Heart left ventricle (tissue), 16 donors: ENCODE results near the gene TRIM28. TPM values are rescaled to one million over a fixed set of nuclear protein-coding genes. Genes with fewer than 3 reads are reported as not detected.

Experiments used
- ATAC-seq, 4 donors: fragments of 200-7000 bp; cut with Tn5 transposase; one replicate each; pipeline ENCODE4 v1.9.1; 2020 to 2022; ENCODE audit warnings: moderate library complexity in 4 of 4, mild to moderate bottlenecking in 3 of 4, moderate number of reproducible peaks in 1 of 4
- DNase-seq, 5 donors: peaks; one replicate each; pipeline ENCODE4 v3.0.0-alpha.2; 2020
- H3K27ac ChIP-seq, 12 donors: fragments of 200-600 bp; sonication (generic) in 4 of 12; one replicate each; pipeline versions ENCODE4 v1.5.0 to v1.8.0; 2016 to 2022; ENCODE audit warnings: mild to moderate bottlenecking in 2 of 12
- H3K27me3 ChIP-seq, 9 donors: fragments of 200-600 bp; sonication (generic) in 2 of 9; one replicate each; pipeline versions ENCODE4 v1.5.1 to v1.8.0; 2016 to 2022; ENCODE audit warnings: mild to moderate bottlenecking in 3 of 9
- H3K36me3 ChIP-seq, 9 donors: fragments of 200-600 bp; sonication (generic) in 2 of 9; one replicate each; pipeline versions ENCODE4 v1.5.0 to v1.8.0; 2018 to 2022; ENCODE audit warnings: mild to moderate bottlenecking in 2 of 9
- H3K4me1 ChIP-seq, 12 donors: fragments of 200-600 bp; sonication (generic) in 4 of 12; one replicate each; pipeline versions ENCODE4 v1.5.0 to v1.8.0; 2016 to 2022; ENCODE audit warnings: mild to moderate bottlenecking in 3 of 12
- H3K4me3 ChIP-seq, 12 donors: fragments of 200-600 bp; sonication (generic) in 4 of 12; one replicate each; pipeline versions ENCODE4 v1.5.0 to v1.8.0; 2017 to 2022; ENCODE audit warnings: mild to moderate bottlenecking in 9 of 12, moderate library complexity in 4 of 12
- H3K9me3 ChIP-seq, 12 donors: fragments of 200-600 bp; sonication (generic) in 4 of 12; one replicate each; pipeline versions ENCODE4 v1.5.0 to v1.8.0; 2016 to 2022; ENCODE audit warnings: mild to moderate bottlenecking in 1 of 12
- CTCF ChIP-seq, 12 donors: fragments of 200-600 bp; sonication (generic) in 4 of 12; IDR thresholded peaks; one replicate each; pipeline versions ENCODE4 v1.5.0 to v1.8.0; 2018 to 2022; ENCODE audit warnings: antibody characterized with exemption in 12 of 12, mild to moderate bottlenecking in 5 of 12
- POLR2A ChIP-seq, 2 donors: fragments of 450-650 bp; IDR thresholded peaks; one replicate each; pipeline ENCODE4 v1.6.1; 2017; ENCODE audit warnings: antibody characterized with exemption in 2 of 2, mild to moderate bottlenecking in 2 of 2, moderate library complexity in 2 of 2
- WGBS, 4 donors: extraction: QIAGEN DNeasy Blood & Tissue Kit in 2 of 4; methylation state at CpG; one replicate each; pipeline versions ENCODE4 v1.1.5 to v1.1.7; 2013 to 2018; 5-methylcytosine and 5-hydroxymethylcytosine counted together
- intact Hi-C, 10 donors: fragments of 100-400 bp; cut with DNase I; formaldehyde crosslinking; loops; one replicate each; pipeline versions ENCODE4 v1.11.1 to v1.14.2; 2022
- polyA plus RNA-seq, 2 donors: library from polyadenylated mRNA; stranded (reverse); fragments of 200-250 nt; gene quantifications; one replicate each; pipeline ENCODE4 v1.2.3, GENCODE V29; 2013
- total RNA-seq, 9 donors: library from RNA; depleted of rRNA in 2 of 9; stranded (reverse); fragments of >200 nt in 2 of 9; fragmentation: NEBNext Ultra II Directional in 3 of 9; extraction: Animal tissue kit (Norgen Biotek cat#: 25700) in 3 of 9; gene quantifications; one replicate each; pipeline versions ENCODE4 v1.1.0 to v1.2.4, GENCODE V29; 2016 to 2023
- donor health status: ischemic (EF 13 %, LVEDD 7.1; RV severe dilation, severe dysfunction).
- donor health status: healthy with polysubstance abuse.
- donor health status: DM: no; HTN: yes; CAD: no.
- donor health status: DM: no; HTN: no; CAD: no.
- donor health status: ischemic (EF 25% LVEDD 6.9; RV normal size, moderate dysfunction).
- donor health status: ischemic (EF 25% LVEDD 5.7; RV mildly dilated, moderate dysfunction).
- donor health status: healthy.
- donor health status: DM: yes; HTN: yes; CAD: no.
- donor health status: ischemic (EF 35%, LVEDD 5.7; RV mildly dilated, moderate dysfunction).
- donor health status: nonischemic (EF 11% LVEDD 7.7; RV severe dilation, severe dysfunction).
- donor health status: DM: yes; HTN: yes; CAD: no.
- donor health status: PGD.
- donor health status: ischemic (EF 29% LVEDD 5.4; RV normal size, mild dysfunction).
- donor health status: nonischemic (EF 23%, LVEDD 6.1; RV moderate dilation, normal function).

TRIM28 gene
- total and polyA plus RNA-seq, 11 donors: 88.0 to 265 (median 160) TPM

- Histone ChIP-seq H3K27ac (peak overlapping the region; percentile 90 to 100 (median 100)), H3K4me3 (peak overlapping the region; percentile 28 to 96 (median 77)), H3K36me3 (peaks cover 0 to 20% (median 14%) of the 10 kb centered on the region in 9 donors), H3K9me3 (no peaks in the 10 kb centered on the region), H3K4me1 (peaks cover 15 to 73% (median 63%) of the 10 kb centered on the region in 12 donors), H3K27me3 (peaks cover 0 to 19% (median 0%) of the 10 kb centered on the region in 9 donors)
- intact Hi-C loops: loop anchor here in 4 of 10 donors (1.0 to 2.0 kb wide), 3 partner anchors 14 to 39 kb away; partner anchors contain the start of genes MZF1 (in 2 of the 4) and ZBTB45 (in 2 of the 4)
- 0% methylated on average over 11 to 76 of the region's 76 CpGs for WGBS, 4 donors
- peak; percentile 99 to 100 (median 99) for DNase-seq
- TF ChIP-seq CTCF (IDR thresholded peaks at IDR 0.05) (peak in 1 of 12 donors; percentile 15), POLR2A (IDR thresholded peaks at IDR 0.05) (peak in 1 of 2 donors; percentile 63)
- peak; percentile 71 to 84 (median 78) for ATAC-seq
Measured at GRCh38 chr19:58558623-58559274, 14.9 kb downstream of the TRIM28 start.

DNA sequence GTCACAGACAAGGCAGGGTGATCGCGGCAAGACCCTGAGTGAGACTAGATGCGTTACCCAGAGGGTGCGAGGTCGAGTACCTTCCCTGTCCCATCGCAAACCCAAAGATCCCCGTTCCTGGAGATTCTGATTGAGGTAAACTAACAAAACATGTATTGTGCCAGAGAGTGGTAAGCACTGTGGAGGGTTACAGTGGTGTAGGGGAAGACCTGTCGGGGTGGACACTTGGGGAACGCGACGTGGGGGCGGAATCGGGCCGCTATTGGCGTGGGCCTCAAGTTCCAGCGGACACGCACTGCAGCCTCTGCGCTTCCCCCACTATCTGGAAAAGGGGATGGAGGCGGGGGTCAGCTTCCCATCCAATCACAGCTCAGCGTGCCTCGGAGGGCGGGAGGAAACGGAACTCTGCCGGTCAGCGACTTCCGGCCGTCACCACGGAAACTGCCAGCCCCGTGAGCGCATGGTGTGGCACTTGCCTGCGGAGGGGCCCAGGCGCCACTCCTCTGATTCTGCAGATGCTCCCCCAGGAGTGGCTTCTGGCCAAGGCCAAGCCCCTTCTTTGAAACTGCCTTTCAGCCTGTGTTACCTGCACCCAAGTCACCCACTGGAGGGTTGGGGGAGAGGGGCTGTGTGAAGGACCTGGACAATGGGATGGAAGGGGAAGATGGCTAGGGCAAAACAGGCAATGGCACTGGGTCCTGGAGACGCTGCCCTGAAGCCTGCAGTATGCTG lies 15.6 kb downstream of the TRIM28 start:
- TF ChIP-seq CTCF (IDR thresholded peaks at IDR 0.05) (no peak), POLR2A (IDR thresholded peaks at IDR 0.05) (peak in 1 of 2 donors; percentile 41)
- intact Hi-C loops: loop anchor here in 4 of 10 donors (1.0 to 2.0 kb wide), 3 partner anchors 13 to 40 kb away; partner anchors contain the start of genes MZF1 (in 2 of the 4) and ZBTB45 (in 2 of the 4)
- Histone ChIP-seq H3K4me3 (peak overlapping the region; percentile 28 to 96 (median 77)), H3K9me3 (no peaks in the 10 kb centered on the region), H3K27ac (peak overlapping the region; percentile 90 to 100 (median 100)), H3K4me1 (peaks cover 11 to 66% (median 57%) of the 10 kb centered on the region in 12 donors), H3K27me3 (peaks cover 0 to 21% (median 0%) of the 10 kb centered on the region in 9 donors), H3K36me3 (peaks cover 0 to 19% (median 14%) of the 10 kb centered on the region in 9 donors)
- ATAC-seq (peak; percentile 66 to 80 (median 70)), DNase-seq (peak; percentile 93 to 96 (median 93))
- 1 to 3% (median 1%) methylated on average over 20 to 33 of the region's 33 CpGs for WGBS, 4 donors

DNA sequence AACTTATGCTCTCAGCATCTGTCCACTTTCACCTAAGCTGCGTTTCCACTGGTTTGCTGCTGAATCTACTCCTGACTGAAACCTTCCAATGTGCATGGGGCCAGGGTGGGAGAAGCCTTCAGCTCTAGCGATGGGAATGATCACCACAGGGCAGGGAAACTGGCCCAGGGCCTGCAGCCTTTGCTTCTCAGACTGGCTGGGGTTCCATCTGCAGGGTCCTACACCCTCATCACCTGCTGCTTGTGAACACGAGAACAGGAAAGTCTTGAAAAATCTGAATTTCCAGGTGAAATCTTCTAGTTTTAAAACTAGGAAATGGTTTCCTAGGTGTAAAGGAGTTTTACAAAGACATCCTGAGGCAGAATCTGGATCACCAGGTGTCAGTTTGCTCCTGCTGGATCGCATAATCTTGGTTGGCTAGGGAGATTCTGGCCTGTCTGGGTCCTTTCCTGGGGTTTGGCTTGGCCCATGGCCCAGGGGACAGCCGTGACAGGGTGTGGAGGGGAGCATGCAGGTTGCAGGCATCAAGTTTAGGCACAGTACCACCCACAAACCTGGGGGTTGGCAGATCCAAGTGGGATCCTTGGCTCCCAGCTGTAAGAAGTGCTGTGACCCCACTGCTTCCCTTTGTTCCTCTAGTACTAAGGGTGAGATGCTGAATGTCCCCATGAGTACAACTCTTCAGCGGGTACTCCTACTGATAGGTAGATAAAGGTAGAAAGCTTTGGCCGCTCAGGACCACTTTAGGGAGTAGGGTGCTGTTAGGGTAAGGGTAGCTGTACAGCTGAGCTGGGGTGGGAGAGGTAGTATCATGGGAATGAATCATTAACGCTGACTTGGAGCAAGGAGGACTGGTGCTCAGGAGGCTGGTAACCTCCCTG lies 16.4 kb downstream of the TRIM28 start:
- DNase-seq (peak in 2 of 5 donors; percentile 27 to 30), ATAC-seq (no peak)
- H3K27me3 ChIP-seq: peaks cover 0 to 21% (median 0%) of the 10 kb centered on the region in 9 donors
- WGBS, 4 donors: 80 to 87% (median 83%) methylated on average over 8 of the region's 8 CpGs
- H3K27ac ChIP-seq: peak overlapping the region in 11 of 12 donors; percentile 90 to 100 (median 100)
- TF ChIP-seq CTCF (IDR thresholded peaks at IDR 0.05): no peak
- TF ChIP-seq POLR2A (IDR thresholded peaks at IDR 0.05): no peak
- H3K4me1 ChIP-seq: peaks cover 11 to 62% (median 54%) of the 10 kb centered on the region in 12 donors
- H3K36me3 ChIP-seq: peaks cover 0 to 19% (median 14%) of the 10 kb centered on the region in 9 donors
- intact Hi-C loops: no loop called here
- no peaks in the 10 kb centered on the region for H3K9me3 ChIP-seq
- H3K4me3 ChIP-seq: peak overlapping the region in 9 of 12 donors; percentile 73 to 96 (median 84)
